CD4-positive, alpha-beta T cell (primary cell): ENCODE results near the gene ASB18. TPM values are rescaled to one million over a fixed set of nuclear protein-coding genes. Genes with fewer than 3 reads are reported as not detected.

Source experiments
- ATAC-seq: fragments of 200-7000 bp; cut with Tn5 transposase; one replicate; pipeline ENCODE4 v1.10.0; 2022; ENCODE audit warnings: mild to moderate bottlenecking; ENCODE audit not compliant: poor library complexity
- CTCF ChIA-PET: fragments of 350-600 bp; sonication (Branson Sonifier 250); formaldehyde crosslinking; loops from one replicate; lab custom pipeline; 2021; ENCODE audit warnings: antibody characterized with exemption, inconsistent platforms; lab: Charles Lee
- POLR2A ChIA-PET: fragments of 350-600 bp; sonication (Branson Sonifier 250); formaldehyde crosslinking; loops from one replicate; lab custom pipeline; 2021; ENCODE audit warnings: antibody characterized with exemption, inconsistent platforms; lab: Charles Lee
- DNase-seq, 14 experiments: peaks; one replicate each; pipeline ENCODE4 v3.0.0-alpha.2; 2013 to 2020; ENCODE audit warnings: mixed read lengths in 2 of 14
- H3K27ac ChIP-seq, 2 donors: one replicate each; pipeline versions ENCODE4 v1.5.1 to v1.7.0; 2013; ENCODE audit warnings: low read length in 2 of 2, low read depth in 1 of 2, mild to moderate bottlenecking in 1 of 2
- H3K27me3 ChIP-seq, 2 experiments: 1 replicate in 1 of 2; 2 replicates in 1 of 2; pipeline versions ENCODE4 v1.6.1 to v1.7.0; 2013; ENCODE audit warnings: low read length in 2 of 2, control low read depth in 1 of 2, mild to moderate bottlenecking in 1 of 2, moderate library complexity in 1 of 2; ENCODE audit not compliant: insufficient read depth in 2 of 2, control insufficient read depth in 1 of 2
- H3K36me3 ChIP-seq: one replicate; pipeline ENCODE4 v1.6.1; 2013; ENCODE audit warnings: low read length, control low read depth; ENCODE audit not compliant: insufficient read depth
- H3K4me1 ChIP-seq: one replicate; pipeline ENCODE4 v1.6.1; 2013; ENCODE audit warnings: low read length, control low read depth; ENCODE audit not compliant: insufficient read depth
- H3K4me3 ChIP-seq: one replicate; pipeline ENCODE4 v1.5.1; 2013; ENCODE audit warnings: mild to moderate bottlenecking, low read length, moderate library complexity
- H3K9me3 ChIP-seq, 2 experiments: 1 replicate in 1 of 2; 2 replicates in 1 of 2; pipeline versions ENCODE4 v1.6.1 to v1.7.0; 2013; ENCODE audit warnings: low read length in 2 of 2, mild to moderate bottlenecking in 2 of 2, control low read depth in 1 of 2, moderate library complexity in 1 of 2; ENCODE audit not compliant: control insufficient read depth in 1 of 2, insufficient read depth in 1 of 2
- H3K27ac Mint-ChIP-seq: one replicate; pipeline ENCODE4 v1.8.0; 2020; ENCODE audit warnings: mixed read lengths
- H3K27me3 Mint-ChIP-seq: one replicate; pipeline ENCODE4 v1.8.0; 2021; ENCODE audit warnings: mixed read lengths
- H3K36me3 Mint-ChIP-seq: one replicate; pipeline ENCODE4 v1.8.0; 2021; ENCODE audit warnings: low read depth, mixed read lengths
- H3K4me1 Mint-ChIP-seq: one replicate; pipeline ENCODE4 v1.8.0; 2021; ENCODE audit warnings: low read depth, mixed read lengths
- H3K4me3 Mint-ChIP-seq: one replicate; pipeline ENCODE4 v1.8.0; 2020; ENCODE audit warnings: mild to moderate bottlenecking, mixed read lengths
- H3K9me3 Mint-ChIP-seq: one replicate; pipeline ENCODE4 v1.8.0; 2020; ENCODE audit warnings: mixed read lengths
- intact Hi-C, 2 experiments: fragments of 100-400 bp; cut with DNase I in 1 of 2; cut with micrococcal nuclease in 1 of 2; formaldehyde crosslinking; loops; one replicate each; pipeline versions ENCODE4 v1.15.1 to v1.9.0; 2023 to 2025; cut with DNase I, micrococcal nuclease
- total RNA-seq, 174 experiments: library from RNA in 2 of 174; stranded (reverse) in 2 of 174; gene quantifications; one replicate each; pipeline ENCODE4 v1.2.3 and lab custom pipeline; 2021 to 2026
- TF ChIP-seq, protein P1 (sequence below): fragments of 200-600 bp; IDR thresholded peaks from one replicate; pipeline ENCODE4 v1.8.0; 2022; ENCODE audit warnings: antibody characterized with exemption, mild to moderate bottlenecking

ASB18 gene
- total RNA-seq, 2 experiments from 2014 or later: not detected

DNA sequence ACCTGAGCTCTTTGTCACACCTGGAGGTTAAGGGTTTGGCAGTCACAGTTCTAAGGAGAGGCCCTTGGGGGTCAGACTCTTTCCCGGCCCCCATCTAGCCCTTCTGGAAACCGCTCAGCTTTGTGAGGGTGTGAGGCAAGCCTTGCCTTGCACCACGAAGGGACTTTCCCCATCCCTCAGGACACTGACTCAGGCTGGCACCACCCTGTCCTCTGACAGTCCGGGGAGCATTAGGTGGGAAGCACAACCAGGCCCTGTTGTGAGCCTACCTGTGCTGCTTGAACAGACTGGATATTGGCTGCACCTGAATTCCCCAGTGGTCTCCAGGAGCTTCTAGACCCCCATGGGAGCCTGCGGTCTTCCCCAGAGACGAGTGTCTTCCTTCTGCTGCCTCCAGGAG, 49.0 kb downstream of the ASB18 start:
- H3K36me3 Mint-ChIP-seq: no peaks in the 10 kb centered on the region
- H3K27ac ChIP-seq: no peak overlapping the region
- TF ChIP-seq, protein P1, sequence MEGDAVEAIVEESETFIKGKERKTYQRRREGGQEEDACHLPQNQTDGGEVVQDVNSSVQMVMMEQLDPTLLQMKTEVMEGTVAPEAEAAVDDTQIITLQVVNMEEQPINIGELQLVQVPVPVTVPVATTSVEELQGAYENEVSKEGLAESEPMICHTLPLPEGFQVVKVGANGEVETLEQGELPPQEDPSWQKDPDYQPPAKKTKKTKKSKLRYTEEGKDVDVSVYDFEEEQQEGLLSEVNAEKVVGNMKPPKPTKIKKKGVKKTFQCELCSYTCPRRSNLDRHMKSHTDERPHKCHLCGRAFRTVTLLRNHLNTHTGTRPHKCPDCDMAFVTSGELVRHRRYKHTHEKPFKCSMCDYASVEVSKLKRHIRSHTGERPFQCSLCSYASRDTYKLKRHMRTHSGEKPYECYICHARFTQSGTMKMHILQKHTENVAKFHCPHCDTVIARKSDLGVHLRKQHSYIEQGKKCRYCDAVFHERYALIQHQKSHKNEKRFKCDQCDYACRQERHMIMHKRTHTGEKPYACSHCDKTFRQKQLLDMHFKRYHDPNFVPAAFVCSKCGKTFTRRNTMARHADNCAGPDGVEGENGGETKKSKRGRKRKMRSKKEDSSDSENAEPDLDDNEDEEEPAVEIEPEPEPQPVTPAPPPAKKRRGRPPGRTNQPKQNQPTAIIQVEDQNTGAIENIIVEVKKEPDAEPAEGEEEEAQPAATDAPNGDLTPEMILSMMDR: no peak
- H3K27me3 Mint-ChIP-seq: peaks cover 25% of the 10 kb centered on the region
- no peak for ATAC-seq
- peaks cover 4 to 10% of the 10 kb centered on the region in 2 experiments for H3K27me3 ChIP-seq
- H3K4me1 Mint-ChIP-seq: no peaks in the 10 kb centered on the region
- CTCF ChIA-PET: no interaction called here
- H3K36me3 ChIP-seq: no peaks in the 10 kb centered on the region
- H3K4me3 Mint-ChIP-seq: no peak overlapping the region
- no peak for DNase-seq
- POLR2A ChIA-PET: no interaction called here
- no peak overlapping the region for H3K27ac Mint-ChIP-seq
- intact Hi-C loops: no loop called here
- no peaks in the 10 kb centered on the region for H3K9me3 Mint-ChIP-seq
- no peaks in the 10 kb centered on the region for H3K9me3 ChIP-seq
- H3K4me1 ChIP-seq: no peaks in the 10 kb centered on the region
- H3K4me3 ChIP-seq: no peak overlapping the region

DNA sequence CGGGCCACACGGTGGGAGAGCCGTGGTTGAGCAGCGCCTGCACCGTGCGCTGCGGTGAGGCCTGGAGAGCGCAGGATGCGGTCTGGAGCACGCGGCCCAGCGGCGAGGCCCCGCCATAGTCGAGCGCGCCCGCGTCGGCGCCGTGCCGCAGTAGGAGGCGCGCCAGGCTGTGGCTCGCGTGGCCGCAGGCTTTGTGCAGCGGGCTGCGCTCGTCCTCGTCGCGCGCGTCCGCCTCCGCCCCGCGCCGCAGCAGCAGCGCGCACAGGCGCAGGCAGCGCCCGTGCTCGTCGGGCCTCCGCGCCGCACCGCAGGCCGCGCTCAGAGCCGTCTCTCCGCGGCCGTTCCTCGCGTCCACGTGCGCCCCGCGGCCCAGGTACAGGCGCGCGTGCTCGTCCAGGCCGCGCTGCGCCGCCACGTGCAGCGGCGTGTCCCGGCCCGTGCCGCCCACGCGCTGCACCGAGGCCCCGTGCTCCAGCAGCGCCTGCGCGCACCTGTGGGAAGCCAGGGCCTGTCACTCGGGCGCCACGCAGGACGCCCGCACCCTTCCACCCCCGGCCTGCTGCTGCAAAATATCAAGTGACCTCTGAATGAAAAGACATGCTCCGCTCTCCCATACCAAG, 49.7 kb downstream of the ASB18 start:
- no peak overlapping the region for H3K27ac Mint-ChIP-seq
- peaks cover 31% of the 10 kb centered on the region for H3K27me3 Mint-ChIP-seq
- DNase-seq (no peak), ATAC-seq (no peak)
- TF ChIP-seq, protein P1: no peak
- Histone ChIP-seq H3K9me3 (no peaks in the 10 kb centered on the region), H3K4me1 (no peaks in the 10 kb centered on the region), H3K27ac (no peak overlapping the region), H3K27me3 (peaks cover 4 to 10% of the 10 kb centered on the region in 2 experiments), H3K4me3 (no peak overlapping the region), H3K36me3 (no peaks in the 10 kb centered on the region)
- intact Hi-C loops: no loop called here
- no peaks in the 10 kb centered on the region for H3K36me3 Mint-ChIP-seq
- H3K4me3 Mint-ChIP-seq: no peak overlapping the region
- ChIA-PET CTCF (no interaction called here), POLR2A (no interaction called here)
- no peaks in the 10 kb centered on the region for H3K4me1 Mint-ChIP-seq
- no peaks in the 10 kb centered on the region for H3K9me3 Mint-ChIP-seq

DNA sequence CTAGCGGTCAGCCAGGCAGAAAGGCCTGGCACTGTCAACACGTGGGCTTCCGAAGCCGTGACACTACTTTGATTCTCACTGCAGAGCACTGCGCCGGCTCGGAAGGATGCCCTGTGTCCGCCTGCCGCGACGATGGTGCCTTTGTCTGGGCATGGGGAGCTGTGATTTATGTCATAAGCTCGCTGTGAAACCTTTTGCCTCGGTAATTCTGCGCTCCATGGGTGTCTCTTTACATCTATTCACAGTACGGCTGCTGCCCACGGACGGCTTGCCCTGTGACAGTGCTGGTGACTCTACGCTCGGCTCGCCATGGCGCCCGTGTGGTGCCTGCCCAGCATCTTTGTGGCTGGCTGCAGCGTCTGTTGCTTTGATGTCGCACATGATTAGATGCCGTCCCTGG, 52.9 kb downstream of the ASB18 start:
- CTCF ChIA-PET: no interaction called here
- Mint-ChIP-seq H3K9me3 (no peaks in the 10 kb centered on the region), H3K4me1 (no peaks in the 10 kb centered on the region)

More for the DNA sequence above, 52.9 kb downstream of the ASB18 start:
- Histone ChIP-seq H3K36me3 (no peaks in the 10 kb centered on the region), H3K4me1 (no peaks in the 10 kb centered on the region), H3K27me3 (peaks cover 4 to 11% of the 10 kb centered on the region in 2 experiments), H3K4me3 (no peak overlapping the region), H3K27ac (no peak overlapping the region), H3K9me3 (peaks cover 4 to 14% of the 10 kb centered on the region in 2 experiments)
- ATAC-seq: no peak
- TF ChIP-seq, protein P1: no peak
- no peak for DNase-seq
- no peaks in the 10 kb centered on the region for H3K36me3 Mint-ChIP-seq
- H3K4me3 Mint-ChIP-seq: no peak overlapping the region
- POLR2A ChIA-PET: no interaction called here
- H3K27me3 Mint-ChIP-seq: peaks cover 32% of the 10 kb centered on the region
- intact Hi-C loops: no loop called here
- no peak overlapping the region for H3K27ac Mint-ChIP-seq
